Breast epithelium (tissue), 3 donors: ENCODE measurements around the gene RRM1.

Source experiments
- CTCF ChIP-seq, 3 donors: fragments of 450-650 bp; IDR thresholded peaks; one replicate each; pipeline ENCODE4 v1.5.1; 2016 to 2017; ENCODE audit warnings: antibody characterized with exemption in 3 of 3, mild to moderate bottlenecking in 3 of 3, moderate library complexity in 3 of 3
- POLR2A ChIP-seq: fragments of 450-650 bp; IDR thresholded peaks from one replicate; pipeline ENCODE4 v1.6.1; 2016; ENCODE audit warnings: antibody characterized with exemption, mild to moderate bottlenecking, moderate library complexity
- POLR2AphosphoS5 ChIP-seq, 3 donors: sonication (generic); formaldehyde crosslinking; IDR thresholded peaks; one replicate each; pipeline ENCODE4 v1.6.1; 2017; ENCODE audit warnings: antibody characterized with exemption in 3 of 3

- TF ChIP-seq CTCF (IDR thresholded peaks at IDR 0.05): no peak
- no peak for TF ChIP-seq POLR2A
- TF ChIP-seq POLR2AphosphoS5 (IDR thresholded peaks at IDR 0.05): no peak
Observed at GRCh38 chr11:4086575-4087353, 7.8 kb upstream of the RRM1 start.
